Cardiac fibroblast (primary cell): ENCODE measurements around the gene CSF1R.
A peak's percentile ranks its signal among the peaks of the same experiment; 100 is the strongest.

Experiments
- DNase-seq, 2 donors: peaks; one replicate each; pipeline versions ENCODE4 v3.0.0 to v3.0.0-alpha.2; 2010; ENCODE audit warnings: low read depth in 2 of 2
- H3K4me3 ChIP-seq, 2 donors: replicated peaks in 1 of 2; 1 replicate in 1 of 2; 2 replicates in 1 of 2; pipeline ENCODE4 v1.5.1; 2011; ENCODE audit warnings: low read depth in 2 of 2, low read length in 2 of 2, mild to moderate bottlenecking in 2 of 2, moderate library complexity in 1 of 2
- CTCF ChIP-seq: IDR thresholded peaks from one replicate; pipeline ENCODE4 v1.5.1; 2011; ENCODE audit warnings: low read depth, mild to moderate bottlenecking, low read length, inconsistent platforms

The CSF1R gene

GRCh38 chr5:150131461-150131860 lies 45.1 kb upstream of the CSF1R start:
- DNase-seq = no peak
- no peak overlapping the region for H3K4me3 ChIP-seq
- no peak for TF ChIP-seq CTCF

- no peak for TF ChIP-seq CTCF
- DNase-seq = no peak
- no peak overlapping the region for H3K4me3 ChIP-seq
These were observed 44.2 kb upstream of the CSF1R start for GRCh38 chr5:150130493-150130922.

GRCh38 chr5:150129813-150130492 lies 43.6 kb upstream of the CSF1R start:
- DNase-seq = peak; percentile 85 to 86
- peak; percentile 97 for TF ChIP-seq CTCF
- H3K4me3 ChIP-seq = peak overlapping the region in 1 of 2 donors; percentile 10

GRCh38 chr5:150129454-150129812 lies 43.1 kb upstream of the CSF1R start:
- no peak overlapping the region for H3K4me3 ChIP-seq
- no peak for DNase-seq
- no peak for TF ChIP-seq CTCF

DNA sequence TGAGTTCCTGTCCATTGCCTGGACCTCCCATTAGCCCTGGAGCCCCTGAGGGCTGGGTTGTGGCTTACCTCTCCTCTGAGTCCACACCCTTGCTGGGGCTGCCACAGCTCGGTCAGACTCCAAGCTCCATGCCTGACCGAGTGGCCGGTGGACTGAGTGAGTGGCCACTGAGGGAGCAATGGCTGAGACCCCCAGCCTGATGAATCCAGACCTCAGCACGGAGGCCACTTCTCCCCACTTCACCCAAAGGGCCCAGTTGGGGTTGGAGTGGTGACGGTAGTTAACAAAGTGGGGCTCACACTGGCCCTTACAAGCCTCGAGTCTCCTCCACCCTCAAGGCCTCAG lies 40.5 kb upstream of the CSF1R start:
- no peak for TF ChIP-seq CTCF
- no peak for DNase-seq
- H3K4me3 ChIP-seq = no peak overlapping the region

GRCh38 chr5:150126199-150126920 lies 40.0 kb upstream of the CSF1R start:
- no peak for TF ChIP-seq CTCF
- no peak for DNase-seq
- H3K4me3 ChIP-seq = no peak overlapping the region
